NCI-H524 (cell line): ENCODE measurements around the gene TRAK2.
"Not testable (repeated sequence)": the region's sequence is repeated elsewhere in the genome, so short reads cannot be mapped to it uniquely, and the experiment has no call there.

Experiments used
- DNase-seq, 2 experiments: peaks; one replicate each; lab custom pipeline; 2025; lab: John Stamatoyannopoulos, UW

The TRAK2 gene

GRCh38 chr2:201451292-201452057 is at the start of gene TRAK2, which contains the start of gene STRADB:
TSS of gene TRAK2 (minus strand) at chr2:201451458. CDS start at chr2:201420507, 30,951 bp downstream.
TSS of gene STRADB (plus strand) at chr2:201451740. CDS start at chr2:201454841, 3,101 bp downstream.
- DNase-seq: peak; percentile 84 to 89

- no peak for DNase-seq
Observed at GRCh38 chr2:201500534-201500933, 49.3 kb upstream of the TRAK2 start.

GRCh38 chr2:201496785-201497184 is 45.5 kb upstream of the TRAK2 start:
- no peak for DNase-seq

GRCh38 chr2:201490291-201490690 is 39.0 kb upstream of the TRAK2 start:
- peak; percentile 3 to 29 for DNase-seq

GRCh38 chr2:201484805-201485204 is 33.5 kb upstream of the TRAK2 start:
- DNase-seq: peak in 1 of 2 experiments; percentile 8

- DNase-seq: not testable (repeated sequence)
Observed at GRCh38 chr2:201483758-201484157, 32.5 kb upstream of the TRAK2 start.

- no peak for DNase-seq
Observed at GRCh38 chr2:201483342-201483741, 32.1 kb upstream of the TRAK2 start.

GRCh38 chr2:201482543-201482942 is 31.3 kb upstream of the TRAK2 start:
- no peak for DNase-seq

- no peak for DNase-seq
Observed at GRCh38 chr2:201472411-201472810, 21.2 kb upstream of the TRAK2 start.

GRCh38 chr2:201471732-201472393 is 20.6 kb upstream of the TRAK2 start:
- DNase-seq: no peak

- no peak for DNase-seq
Observed at GRCh38 chr2:201470821-201471731, 19.8 kb upstream of the TRAK2 start.

- DNase-seq: no peak
Observed at GRCh38 chr2:201467666-201468065, 16.4 kb upstream of the TRAK2 start.

GRCh38 chr2:201466050-201466675 is 14.9 kb upstream of the TRAK2 start:
- DNase-seq: peak; percentile 52 to 85

GRCh38 chr2:201465524-201465971 is 14.3 kb upstream of the TRAK2 start:
- peak in 1 of 2 experiments; percentile 22 for DNase-seq

- DNase-seq: no peak
Observed at GRCh38 chr2:201464547-201464946, 13.3 kb upstream of the TRAK2 start.

GRCh38 chr2:201460532-201460931 is 9.3 kb upstream of the TRAK2 start:
- no peak for DNase-seq

GRCh38 chr2:201458381-201458780 is 7.1 kb upstream of the TRAK2 start:
- DNase-seq: no peak

GRCh38 chr2:201452922-201453643 is 1.8 kb upstream of the TRAK2 start:
- DNase-seq: peak in 1 of 2 experiments; percentile 14

- peak in 1 of 2 experiments; percentile 32 for DNase-seq
Observed at GRCh38 chr2:201452058-201452921, 1.0 kb upstream of the TRAK2 start.

GRCh38 chr2:201450954-201451291 is 335 bp downstream of the TRAK2 start:
- peak; percentile 89 to 97 for DNase-seq
